ENCODE data around the gene IRAG1.

The IRAG1 gene

DNA sequence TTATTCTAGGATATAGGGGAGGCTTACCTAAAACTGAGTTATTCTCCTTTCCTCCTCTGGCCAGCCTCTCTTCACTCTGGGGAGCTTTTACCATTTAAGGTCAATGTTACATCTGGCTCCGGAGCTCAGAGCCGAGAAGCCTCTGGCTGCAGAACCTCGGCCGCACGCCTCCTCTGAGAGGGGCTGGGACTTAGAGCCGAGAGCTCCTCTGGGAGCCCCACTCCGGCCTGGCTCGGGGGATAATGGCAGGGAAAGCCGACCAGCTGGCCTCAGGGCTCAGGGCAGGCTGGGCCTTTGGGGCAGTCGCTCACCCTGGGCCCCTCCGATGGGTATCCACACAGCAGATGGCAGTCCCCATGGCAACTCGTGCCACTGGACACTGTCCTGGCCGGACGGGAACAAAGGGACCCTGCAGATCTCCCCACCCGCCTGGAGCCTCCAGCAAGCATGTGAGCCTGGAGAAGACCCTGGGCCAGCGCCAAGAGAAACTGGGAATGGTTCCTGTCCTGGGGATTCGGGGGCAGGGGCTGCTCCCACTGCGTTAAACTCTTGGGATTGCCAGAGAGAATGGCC is at the start of gene IRAG1:
Gene IRAG1, minus strand, starts transcription at position 247 of the 573 bp plus-strand sequence. Its CDS starts 153 bp downstream, at position 94.
- DNase-seq (ENCODE audit: low read depth) = no peak

DNA sequence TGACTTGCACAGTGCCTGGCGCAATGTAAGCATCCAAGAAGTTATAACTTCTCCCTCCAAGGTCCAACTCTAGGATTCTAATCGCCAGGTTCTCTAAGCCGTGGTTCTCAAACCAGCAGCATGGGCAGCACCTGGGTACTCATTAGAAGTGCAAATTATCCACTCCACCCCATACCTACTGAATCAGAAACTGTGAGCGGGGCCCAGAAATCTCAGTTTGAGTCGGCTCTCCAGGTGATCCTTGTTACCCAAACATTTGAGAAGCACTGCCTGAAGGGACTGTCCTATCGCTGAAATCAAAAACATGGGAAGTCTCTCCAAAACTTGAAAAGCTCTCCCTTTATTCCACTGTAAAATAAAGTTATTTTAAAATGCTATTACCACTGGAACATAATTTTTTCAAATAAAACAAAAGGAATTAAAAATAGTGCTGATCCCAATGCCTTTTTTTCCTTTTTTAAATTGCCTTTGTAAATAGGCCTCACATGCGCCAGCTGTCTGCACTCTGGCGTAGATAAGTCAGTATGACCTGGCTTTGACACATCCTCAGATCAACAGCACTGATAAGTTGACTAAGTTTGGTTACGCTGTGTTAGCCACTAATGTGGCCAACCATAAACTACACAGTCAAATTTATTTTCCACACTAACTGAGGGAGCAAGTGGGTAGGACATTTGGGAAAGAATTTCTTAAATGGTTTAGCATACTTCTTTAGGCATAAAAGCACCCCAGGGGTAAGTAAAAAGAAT is 49.1 kb upstream of the IRAG1 start:
- no peak for DNase-seq (ENCODE audit: low read depth)

DNA sequence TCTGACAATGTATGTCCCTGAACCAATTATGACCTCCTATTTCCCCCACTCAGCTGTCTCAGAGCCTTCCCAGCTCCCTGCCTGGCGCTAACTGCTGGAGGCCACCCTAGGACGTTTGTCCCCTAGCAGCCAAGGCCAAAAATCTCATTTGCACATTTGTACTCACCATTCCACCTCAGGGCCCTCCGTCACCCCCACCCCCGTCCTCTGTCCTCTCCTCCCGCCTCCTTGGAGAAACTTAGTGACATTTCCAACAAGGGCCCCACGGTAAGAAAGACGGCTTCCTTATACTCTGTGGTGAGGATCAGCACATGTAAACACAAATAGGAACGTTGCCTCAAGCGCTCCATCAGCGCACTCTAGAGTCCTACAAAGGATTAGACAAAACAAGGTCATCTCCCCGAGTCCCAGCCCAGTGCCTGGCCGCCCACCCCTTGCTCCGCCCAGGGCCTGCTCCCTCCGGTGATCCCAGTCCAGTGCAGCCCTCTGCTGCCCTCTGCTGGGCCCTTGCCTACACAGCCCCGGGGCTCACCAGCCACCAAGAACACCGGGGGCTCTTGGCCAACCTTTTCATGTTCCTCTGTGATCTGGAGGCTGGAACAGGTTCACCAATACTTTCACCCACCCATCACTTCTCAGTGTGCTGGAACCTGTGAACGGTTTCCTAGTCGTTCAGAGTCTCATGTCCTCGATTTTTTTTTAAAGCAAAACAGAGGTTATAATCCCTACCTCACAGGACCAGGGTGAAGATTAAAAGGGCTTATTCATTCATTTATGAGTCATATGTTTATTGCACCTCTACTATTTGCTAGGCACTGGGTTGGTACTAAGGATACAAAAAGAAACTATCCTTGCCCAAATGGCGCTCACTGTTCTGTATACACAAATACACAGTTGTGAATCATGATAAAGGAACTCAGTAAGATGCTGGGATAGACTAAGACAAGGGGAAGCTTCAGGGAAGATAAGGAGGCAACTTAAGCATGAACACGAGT is 42.2 kb upstream of the IRAG1 start:
- peak; percentile 85 for DNase-seq (ENCODE audit: low read depth)

GRCh38 chr11:10731064-10731680 is 37.6 kb upstream of the IRAG1 start:
- DNase-seq (ENCODE audit: low read depth) = no peak

- DNase-seq (ENCODE audit: low read depth) = no peak
Observed at GRCh38 chr11:10730151-10730550, 36.6 kb upstream of the IRAG1 start.

DNA sequence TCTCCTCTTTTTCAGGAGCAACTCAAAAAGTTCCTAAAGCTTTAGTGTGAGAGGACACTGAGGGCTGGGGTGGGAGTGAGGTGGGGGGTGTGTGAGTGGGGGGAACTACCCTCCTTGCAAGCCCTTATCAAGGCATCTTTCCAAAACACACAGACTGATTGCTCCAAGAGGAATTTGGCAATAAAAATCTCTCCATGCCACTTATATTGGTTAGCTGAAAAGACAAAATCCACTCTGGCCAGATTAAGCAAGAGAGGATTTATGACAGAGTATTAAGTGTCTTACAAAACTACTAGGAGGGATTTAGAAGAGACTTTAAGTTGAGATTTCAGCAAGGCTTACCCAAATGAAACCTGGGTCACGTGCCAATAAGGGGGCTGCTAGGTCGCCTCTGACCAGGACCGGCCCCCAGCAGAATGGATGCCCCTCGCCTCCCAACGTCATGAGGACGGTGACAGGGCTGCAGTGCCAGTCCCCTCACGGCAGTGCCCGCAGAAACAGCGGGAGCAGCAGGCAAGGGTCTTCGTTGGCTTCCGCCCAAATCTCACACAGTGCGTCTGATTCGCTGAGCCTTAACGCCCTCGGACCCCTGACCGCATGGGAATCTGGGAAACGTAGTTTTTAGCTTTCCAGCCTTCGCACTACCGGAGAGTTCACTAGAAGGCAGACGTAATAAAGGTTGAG is 35.4 kb upstream of the IRAG1 start:
- DNase-seq (ENCODE audit: low read depth) = no peak

DNA sequence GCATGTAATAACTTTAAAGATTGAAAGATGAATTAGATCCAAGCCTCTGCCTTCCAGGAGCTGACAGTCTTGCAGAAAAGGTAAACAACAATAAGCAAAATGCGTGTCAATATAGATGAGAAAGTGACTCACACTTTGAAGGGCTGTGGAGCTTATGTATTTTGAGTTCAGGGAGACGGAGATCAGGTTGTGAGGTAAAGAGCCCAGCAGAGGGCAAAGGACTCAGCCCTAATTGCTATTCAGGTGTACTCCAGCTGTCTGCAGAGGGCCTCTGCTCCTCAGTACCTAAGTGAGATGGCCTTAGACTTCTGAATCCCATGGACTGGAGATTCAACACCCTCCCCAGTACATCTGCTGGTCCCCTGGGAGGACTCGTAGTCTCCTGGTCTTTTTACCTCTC is 34.6 kb upstream of the IRAG1 start:
- no peak for DNase-seq (ENCODE audit: low read depth)

DNA sequence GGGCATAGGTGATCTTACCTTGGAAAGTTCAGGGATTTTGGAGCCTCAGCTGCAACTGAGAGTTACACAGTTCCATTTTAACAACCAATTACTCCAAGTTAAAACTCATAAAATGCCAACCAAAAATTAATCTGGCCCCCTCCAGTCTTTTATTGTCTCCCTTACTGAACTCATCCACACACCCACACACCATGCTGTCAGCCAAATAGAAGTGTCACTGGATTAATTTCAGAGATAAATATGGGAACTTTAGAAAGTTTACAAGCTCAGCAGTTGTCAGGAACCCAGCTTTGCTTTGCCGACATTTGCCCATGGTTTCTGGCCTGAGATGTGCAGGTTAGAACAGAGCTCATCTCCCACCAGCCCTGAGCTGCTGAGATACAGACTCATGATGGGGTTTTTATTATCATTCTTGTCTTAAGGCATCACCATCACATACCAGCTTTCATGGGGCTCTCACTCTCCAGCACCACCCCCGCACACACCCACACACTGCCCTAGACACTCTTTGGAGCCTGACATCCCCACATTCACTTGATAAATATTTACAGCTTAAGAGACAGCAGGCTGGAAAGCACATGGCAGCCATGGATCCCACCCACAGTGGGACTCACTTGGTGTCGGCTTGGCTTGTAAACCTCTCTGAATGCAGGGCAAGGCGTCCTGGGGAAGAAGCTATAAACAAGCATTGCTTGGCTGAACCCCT is 33.7 kb upstream of the IRAG1 start:
- no peak for DNase-seq (ENCODE audit: low read depth)

- no peak for DNase-seq (ENCODE audit: low read depth)
Observed at GRCh38 chr11:10725907-10726253, 32.3 kb upstream of the IRAG1 start.

GRCh38 chr11:10725114-10725906 is 31.8 kb upstream of the IRAG1 start:
- DNase-seq (ENCODE audit: low read depth) = no peak

DNA sequence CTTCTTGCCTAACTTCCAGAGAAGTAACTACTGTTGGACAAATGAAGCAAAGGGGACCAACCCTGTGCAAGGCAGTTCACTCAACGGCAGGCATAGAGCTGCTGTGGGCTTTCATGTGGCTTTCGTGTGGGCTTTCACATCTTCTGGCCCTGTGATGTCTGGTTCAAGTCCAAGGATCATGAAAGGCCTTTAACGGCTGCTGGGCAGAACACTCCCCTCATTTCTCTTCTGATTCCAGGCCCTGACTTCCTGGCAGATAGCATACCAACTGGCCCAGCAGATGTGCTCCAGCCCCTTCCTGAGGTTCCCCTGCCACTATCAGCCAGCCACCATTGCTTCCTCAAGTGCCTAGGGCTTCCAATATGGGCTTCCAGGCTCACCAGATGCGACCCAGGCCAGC is 28.8 kb upstream of the IRAG1 start:
- DNase-seq (ENCODE audit: low read depth) = no peak

DNA sequence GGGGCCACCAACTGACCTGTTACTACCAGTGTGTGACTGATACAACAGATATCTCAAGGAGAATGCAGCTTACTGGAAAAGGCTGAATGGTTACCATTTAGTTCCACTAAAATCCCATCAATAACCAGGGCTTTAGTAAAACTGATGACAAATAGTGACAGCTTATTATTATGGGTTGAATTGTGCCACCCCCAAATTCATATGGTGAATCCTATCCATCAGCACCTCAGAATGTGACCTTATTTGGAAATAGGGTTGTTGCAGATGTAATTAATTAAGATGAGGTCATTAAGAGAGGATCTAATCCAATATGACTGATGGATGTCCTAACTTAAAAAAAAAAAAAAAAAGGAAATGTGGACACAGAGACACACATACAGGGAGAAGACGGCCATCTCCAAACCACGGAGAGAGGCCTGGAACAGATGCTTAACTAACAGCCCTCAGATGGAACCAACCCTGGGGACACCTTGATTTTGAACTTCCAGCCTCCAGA is 27.4 kb upstream of the IRAG1 start:
- DNase-seq (ENCODE audit: low read depth) = no peak

GRCh38 chr11:10719616-10720015 is 26.1 kb upstream of the IRAG1 start:
- no peak for DNase-seq (ENCODE audit: low read depth)

- DNase-seq (ENCODE audit: low read depth) = no peak
Observed at GRCh38 chr11:10716543-10717259, 23.1 kb upstream of the IRAG1 start.

- DNase-seq (ENCODE audit: low read depth) = no peak
Observed at GRCh38 chr11:10716122-10716521, 22.6 kb upstream of the IRAG1 start.

DNA sequence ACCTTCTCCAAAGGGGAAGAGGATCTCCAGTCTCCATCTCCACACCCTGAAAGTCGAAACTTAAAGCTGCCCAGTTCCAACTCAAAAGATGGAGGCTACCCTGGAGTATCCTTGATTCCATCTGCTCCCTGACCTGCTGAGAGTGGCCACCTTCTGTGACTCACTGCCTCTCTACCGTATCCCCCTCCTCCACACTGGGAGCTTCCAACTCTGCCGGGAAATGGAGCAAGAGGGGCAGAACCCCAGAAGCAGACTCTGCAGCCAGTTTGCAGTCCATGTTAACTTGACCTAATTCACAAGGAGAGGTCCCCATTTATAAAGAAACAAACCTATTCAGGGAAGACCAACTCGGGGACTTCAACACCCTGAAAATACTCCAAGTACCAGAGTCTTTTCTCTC is 22.0 kb upstream of the IRAG1 start:
- no peak for DNase-seq (ENCODE audit: low read depth)

DNA sequence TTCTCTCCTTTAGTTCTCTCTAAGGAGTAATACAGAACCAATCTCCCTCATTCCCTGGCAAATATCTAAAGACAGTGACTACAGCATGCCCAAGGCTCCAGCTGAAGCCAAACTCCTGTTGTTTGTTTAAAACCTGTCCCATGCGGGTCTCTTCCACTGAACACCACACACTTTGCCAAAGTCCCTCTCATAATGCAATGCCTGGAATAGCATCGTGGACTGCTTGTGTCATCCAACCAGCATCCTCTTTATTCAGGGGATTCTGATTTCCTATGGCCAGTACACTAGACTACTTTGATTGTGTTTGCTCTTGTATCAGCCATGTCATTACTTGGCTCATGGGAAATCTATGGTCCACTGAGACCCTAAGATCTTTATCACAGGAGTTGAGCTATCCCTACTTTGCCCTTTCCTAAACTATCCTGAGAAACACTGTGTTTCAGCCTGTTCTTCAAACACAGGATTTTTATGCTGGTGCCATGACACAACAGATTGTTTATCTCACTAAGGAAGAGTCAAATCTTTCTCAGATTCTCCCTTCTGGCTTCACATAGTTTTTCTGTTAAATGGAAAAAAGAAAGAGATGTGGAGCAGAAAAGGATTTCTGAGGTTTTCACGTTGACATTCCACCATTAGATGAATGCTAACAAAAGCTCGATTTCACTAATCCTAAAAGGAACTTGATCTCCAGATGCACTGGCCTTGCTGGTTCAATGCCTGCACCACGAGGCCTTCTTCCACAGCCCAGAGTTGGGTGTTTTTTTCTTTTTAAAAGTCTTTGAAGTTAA is 15.9 kb upstream of the IRAG1 start:
- DNase-seq (ENCODE audit: low read depth) = no peak

DNA sequence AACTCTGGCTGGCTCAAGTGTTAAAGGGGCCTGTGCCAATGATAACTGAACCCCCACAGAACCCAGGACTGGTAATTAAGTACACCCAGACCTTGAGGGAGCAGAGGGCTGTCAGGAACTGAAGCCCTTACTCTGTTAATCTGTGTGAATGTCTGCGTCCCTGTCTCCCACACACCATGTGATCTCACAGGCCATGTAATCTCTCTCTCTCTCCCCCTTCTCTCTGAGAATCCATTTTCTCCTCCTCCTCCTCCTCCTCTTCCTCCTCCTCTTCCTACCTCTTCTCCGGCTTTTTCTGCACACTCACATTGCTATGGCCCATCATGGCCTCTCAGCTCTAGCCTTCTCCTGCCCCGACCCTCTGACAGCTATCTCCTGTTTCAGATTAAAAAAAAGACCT is 14.6 kb upstream of the IRAG1 start:
- DNase-seq (ENCODE audit: low read depth) = no peak

DNA sequence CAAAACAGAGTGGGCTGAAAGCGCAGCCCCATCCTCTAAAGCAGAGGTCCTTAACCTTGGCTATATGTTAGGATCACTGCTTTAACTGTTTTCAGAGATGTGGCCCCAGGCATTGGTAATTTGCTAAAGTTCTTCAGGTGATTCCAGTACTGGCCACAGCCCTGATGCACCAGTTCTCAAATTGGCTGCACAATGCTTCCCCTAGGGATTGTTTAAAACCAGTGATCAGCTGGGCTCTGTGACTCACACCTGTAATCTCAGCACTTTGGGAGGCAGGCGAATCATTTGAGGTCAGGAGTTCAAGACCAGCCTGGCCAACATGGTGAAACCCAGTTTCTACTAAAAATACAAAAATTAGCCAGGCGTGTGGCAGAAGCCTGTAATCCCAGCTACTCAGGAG is 8.4 kb upstream of the IRAG1 start:
- no peak for DNase-seq (ENCODE audit: low read depth)

All from HS-27A (cell line).